Activated CD4-positive, alpha-beta memory T cell treated with anti-CD3 and anti-CD28 coated beads, Interleukin-2, amount 10 ng/mL, durations not matched to agents 7 days and 5 days (primary cell): ENCODE measurements around the gene OCRL. TPM values are rescaled to one million over a fixed set of nuclear protein-coding genes. Genes with fewer than 3 reads are reported as not detected.

Experiments used
- CTCF ChIA-PET: fragments of 350-600 bp; sonication (Branson Sonifier 250); formaldehyde crosslinking; loops from one replicate; lab custom pipeline; 2021; ENCODE audit warnings: antibody characterized with exemption, inconsistent platforms; lab: Charles Lee
- POLR2A ChIA-PET: fragments of 350-600 bp; sonication (Branson Sonifier 250); formaldehyde crosslinking; loops from one replicate; lab custom pipeline; 2021; ENCODE audit warnings: antibody characterized with exemption; lab: Charles Lee
- DNase-seq: peaks from one replicate; pipeline ENCODE4 v3.0.0-alpha.2; 2020
- H3K27ac Mint-ChIP-seq: one replicate; pipeline ENCODE4 v1.8.0; 2021; ENCODE audit warnings: mild to moderate bottlenecking, mixed read lengths
- H3K27me3 Mint-ChIP-seq: one replicate; pipeline ENCODE4 v1.8.0; 2021; ENCODE audit warnings: mixed read lengths
- H3K36me3 Mint-ChIP-seq: one replicate; pipeline ENCODE4 v1.8.0; 2021; ENCODE audit warnings: low read depth, mixed read lengths
- H3K4me1 Mint-ChIP-seq: one replicate; pipeline ENCODE4 v1.8.0; 2021; ENCODE audit warnings: mixed read lengths
- H3K4me3 Mint-ChIP-seq: one replicate; pipeline ENCODE4 v1.8.0; 2021; ENCODE audit warnings: mild to moderate bottlenecking, mixed read lengths
- H3K9me3 Mint-ChIP-seq: one replicate; pipeline ENCODE4 v1.8.0; 2021; ENCODE audit warnings: mixed read lengths
- total RNA-seq, 2 experiments: library from RNA; stranded (reverse); gene quantifications; one replicate each; pipeline ENCODE4 v1.2.3, GENCODE V29; 2021

The OCRL gene
- 1 to 10 TPM; 1.9 to 2.1 TPM for total RNA-seq

DNA sequence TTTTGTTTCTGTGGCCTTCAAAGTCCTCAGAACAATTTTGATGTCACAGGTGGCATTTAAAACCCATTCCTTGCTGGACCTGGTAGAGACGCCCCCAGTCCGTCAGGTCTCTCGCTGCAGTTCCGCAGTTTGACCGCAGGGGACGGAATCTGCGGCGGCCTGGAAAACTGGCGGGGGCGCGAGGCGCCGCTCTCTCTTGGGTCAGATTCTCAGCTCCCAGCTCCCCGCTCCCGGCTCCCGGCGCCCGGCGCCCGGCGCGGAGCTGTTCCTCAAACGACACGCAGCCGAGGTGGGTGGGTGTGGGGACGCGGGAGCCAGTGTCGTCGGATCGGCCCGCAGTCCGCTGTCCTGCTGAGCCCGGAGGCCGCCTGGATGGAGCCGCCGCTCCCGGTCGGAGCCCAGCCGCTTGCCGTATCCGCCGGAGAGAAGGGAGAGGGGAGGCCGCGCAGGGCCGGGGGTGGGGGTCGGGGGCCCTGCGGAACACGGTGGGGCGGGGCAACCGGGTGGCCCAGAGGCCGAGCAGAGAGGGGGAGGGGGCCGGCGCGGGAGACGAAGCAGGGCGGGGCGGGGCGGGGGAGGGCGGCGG lies at the start of gene OCRL:
Gene OCRL (plus strand): TSS at position 192 of the 586 bp plus-strand sequence. CDS start 181 bp downstream, at position 373.
- peak within 1 kb of the TSS; percentile 66 for H3K4me3 Mint-ChIP-seq

DNA sequence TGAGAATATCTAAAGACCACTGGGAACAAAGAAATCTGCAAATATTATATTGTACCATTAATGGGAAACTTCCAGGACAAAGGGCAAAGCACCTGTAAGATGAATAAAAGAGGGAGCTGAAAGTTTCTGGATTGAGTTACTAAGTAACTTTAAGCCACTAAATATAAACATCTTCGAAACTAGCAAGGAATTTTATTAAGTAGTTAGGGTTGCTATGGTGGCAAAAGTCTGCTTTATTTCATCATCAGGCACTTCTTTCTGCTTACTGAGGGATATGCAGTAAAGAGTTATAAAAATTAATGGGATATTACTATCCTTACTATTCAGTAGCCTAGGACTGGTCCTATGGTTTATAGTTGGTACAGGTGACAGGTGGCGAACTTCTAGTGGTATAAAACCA lies 49.7 kb upstream of the OCRL start:
- Mint-ChIP-seq H3K9me3 (no peaks in the 10 kb centered on the region), H3K4me3 (no peak overlapping the region), H3K27me3 (no peaks in the 10 kb centered on the region), H3K36me3 (no peaks in the 10 kb centered on the region), H3K27ac (no peak overlapping the region), H3K4me1 (no peaks in the 10 kb centered on the region)
- CTCF ChIA-PET = no interaction called here
- no peak for DNase-seq
- POLR2A ChIA-PET = no interaction called here

More for the DNA sequence above, at the start of gene OCRL:
- ChIA-PET CTCF (no interaction called here), POLR2A (no interaction called here)
- H3K36me3 Mint-ChIP-seq = no peaks in the 10 kb centered on the region
- DNase-seq = peak; percentile 44
- no peak within 1 kb of the TSS for H3K27ac Mint-ChIP-seq
- peaks cover 2% of the 10 kb centered on the region for H3K4me1 Mint-ChIP-seq
- H3K9me3 Mint-ChIP-seq = no peaks in the 10 kb centered on the region
- peaks cover 10% of the 10 kb centered on the region for H3K27me3 Mint-ChIP-seq

DNA sequence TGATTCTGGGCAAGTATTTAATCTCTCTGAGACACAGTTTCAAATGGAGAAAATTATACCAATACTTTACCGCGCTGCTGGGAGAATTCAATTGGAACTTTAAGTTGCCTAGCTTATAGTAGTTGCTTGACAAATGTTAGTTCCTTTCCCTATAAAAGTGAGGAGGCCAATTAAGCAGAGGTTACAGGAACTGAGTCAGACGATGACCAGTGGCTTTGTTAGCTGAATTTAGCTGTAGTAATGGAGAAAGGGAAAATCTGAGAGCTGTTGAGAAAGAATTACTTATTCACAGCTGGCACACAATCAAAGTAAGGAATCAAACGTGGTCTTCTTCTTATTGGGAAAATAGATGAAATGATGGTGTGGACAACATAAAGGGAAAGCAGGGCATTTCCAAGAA lies 46.4 kb upstream of the OCRL start:
- ChIA-PET POLR2A (no interaction called here), CTCF (no interaction called here)
- Mint-ChIP-seq H3K4me1 (no peaks in the 10 kb centered on the region), H3K27me3 (no peaks in the 10 kb centered on the region), H3K27ac (no peak overlapping the region), H3K9me3 (no peaks in the 10 kb centered on the region), H3K4me3 (no peak overlapping the region), H3K36me3 (no peaks in the 10 kb centered on the region)
- DNase-seq = no peak

DNA sequence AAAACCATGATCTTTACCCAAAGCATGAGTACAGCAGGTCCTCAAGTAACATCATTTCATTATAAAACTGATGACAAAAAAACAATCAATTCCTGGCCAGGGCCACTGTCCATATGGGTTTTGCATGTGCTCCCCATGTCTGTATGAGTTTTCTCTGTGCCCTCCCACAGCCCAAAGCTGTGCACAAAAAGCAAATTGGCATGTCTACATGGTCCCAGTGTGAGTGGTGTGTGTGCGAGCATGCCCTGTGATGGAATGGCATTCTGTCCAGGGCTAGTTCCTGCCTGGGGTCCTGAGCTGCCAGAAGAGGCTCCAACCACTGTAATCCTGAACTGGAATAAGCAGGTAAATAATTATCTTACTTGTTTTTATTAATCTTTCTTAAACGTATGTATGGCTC lies 45.2 kb upstream of the OCRL start:
- Mint-ChIP-seq H3K36me3 (no peaks in the 10 kb centered on the region), H3K4me1 (no peaks in the 10 kb centered on the region), H3K27ac (no peak overlapping the region), H3K27me3 (no peaks in the 10 kb centered on the region), H3K4me3 (no peak overlapping the region), H3K9me3 (no peaks in the 10 kb centered on the region)
- ChIA-PET CTCF (no interaction called here), POLR2A (no interaction called here)
- DNase-seq = no peak

DNA sequence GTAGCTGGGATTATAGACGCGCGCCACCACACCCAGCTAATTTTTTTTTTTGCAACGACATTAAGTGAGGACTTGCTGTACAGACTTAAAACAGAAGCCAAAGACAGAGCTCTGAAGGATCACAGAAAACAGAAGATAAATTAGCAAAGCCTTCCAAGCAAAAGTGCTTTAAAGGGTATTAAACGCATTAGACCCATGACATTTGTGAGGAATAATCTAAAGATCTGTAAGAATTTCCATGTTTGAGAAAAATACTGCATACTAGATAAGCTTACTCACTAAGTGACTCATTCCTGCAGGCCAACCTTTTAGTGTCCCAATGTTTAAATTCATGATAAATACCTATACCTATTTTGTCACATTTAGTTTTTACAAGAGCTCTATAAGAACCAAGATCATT lies 44.2 kb upstream of the OCRL start:
- Mint-ChIP-seq H3K4me1 (no peaks in the 10 kb centered on the region), H3K4me3 (no peak overlapping the region), H3K36me3 (no peaks in the 10 kb centered on the region), H3K27ac (no peak overlapping the region), H3K9me3 (no peaks in the 10 kb centered on the region), H3K27me3 (no peaks in the 10 kb centered on the region)
- POLR2A ChIA-PET = no interaction called here
- CTCF ChIA-PET = no interaction called here
- DNase-seq = no peak

DNA sequence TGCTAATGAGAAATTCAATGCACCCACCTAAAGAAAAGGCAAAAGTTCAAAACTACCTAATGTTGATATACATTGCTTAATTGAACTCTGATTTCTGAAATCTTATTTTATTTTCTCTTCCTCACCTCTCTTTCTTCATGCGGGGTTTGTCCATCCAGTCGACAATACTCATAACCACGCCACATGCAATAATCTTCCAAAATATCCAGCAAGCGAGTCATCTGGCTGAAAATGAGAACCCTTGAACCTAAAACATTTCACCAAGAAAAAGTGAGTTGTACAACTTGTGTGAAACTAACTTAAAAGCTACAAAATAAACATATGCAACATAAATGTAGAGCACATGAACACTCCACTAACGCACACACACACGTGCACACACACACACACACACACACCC lies 43.4 kb upstream of the OCRL start:
- H3K36me3 Mint-ChIP-seq = no peaks in the 10 kb centered on the region
- H3K4me3 Mint-ChIP-seq = no peak overlapping the region
- ChIA-PET CTCF (no interaction called here), POLR2A (no interaction called here)
- no peaks in the 10 kb centered on the region for H3K9me3 Mint-ChIP-seq
- no peak for DNase-seq
- no peaks in the 10 kb centered on the region for H3K27me3 Mint-ChIP-seq
- H3K27ac Mint-ChIP-seq = no peak overlapping the region
- H3K4me1 Mint-ChIP-seq = no peaks in the 10 kb centered on the region

DNA sequence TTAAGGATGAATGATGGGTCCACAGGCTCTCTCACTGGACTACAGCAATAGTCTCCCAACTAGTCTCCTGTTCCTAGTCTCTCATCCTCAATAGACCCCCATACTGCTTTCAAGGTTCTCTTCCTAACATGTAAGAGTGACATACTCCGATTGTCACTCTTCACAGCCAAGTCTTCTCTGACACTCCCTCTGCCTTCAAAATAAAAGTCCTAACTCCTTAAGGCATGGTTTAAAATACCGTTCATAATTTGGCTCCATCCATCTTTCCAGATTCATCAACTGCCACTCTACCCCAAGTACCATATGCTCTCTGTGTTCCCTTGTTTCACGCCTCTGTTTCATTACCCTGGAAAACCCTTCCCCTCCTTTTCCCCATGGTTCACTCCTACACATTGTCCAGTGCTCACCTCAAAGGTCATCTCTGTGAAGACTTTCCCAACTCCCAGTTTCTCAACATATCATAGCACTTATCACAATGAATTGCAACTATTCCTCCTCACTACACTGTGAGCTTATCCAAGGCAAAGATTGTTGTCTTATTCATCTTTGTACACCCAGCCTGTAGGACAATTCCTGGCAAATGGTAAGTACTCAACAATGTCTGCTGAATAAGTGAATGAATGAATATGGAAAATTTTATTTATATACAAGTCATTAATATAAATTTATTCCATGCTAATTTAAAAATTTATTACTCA lies 42.8 kb upstream of the OCRL start:
- Mint-ChIP-seq H3K9me3 (no peaks in the 10 kb centered on the region), H3K36me3 (no peaks in the 10 kb centered on the region), H3K4me1 (no peaks in the 10 kb centered on the region), H3K27ac (no peak overlapping the region), H3K4me3 (no peak overlapping the region), H3K27me3 (no peaks in the 10 kb centered on the region)
- ChIA-PET CTCF (no interaction called here), POLR2A (no interaction called here)
- no peak for DNase-seq

DNA sequence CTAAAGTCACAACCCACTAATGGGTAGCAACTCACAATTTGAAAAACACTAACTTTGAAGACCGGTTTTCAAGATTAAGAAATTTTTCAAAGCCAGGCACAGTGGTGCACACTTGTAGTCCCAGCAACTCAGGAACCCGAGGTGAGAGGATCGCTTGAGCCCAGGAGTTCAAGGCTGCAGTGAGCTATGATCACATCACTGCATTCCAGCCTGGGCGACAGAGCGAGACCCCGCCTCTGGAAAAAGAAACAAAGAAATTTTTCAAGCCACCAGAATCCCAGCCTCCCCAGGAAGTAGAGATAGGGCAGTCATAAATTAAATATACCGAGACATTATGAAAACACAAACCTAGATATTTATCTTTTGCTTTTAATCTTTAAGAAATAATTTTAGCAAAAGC lies 29.7 kb upstream of the OCRL start:
- no peak overlapping the region for H3K4me3 Mint-ChIP-seq
- no peaks in the 10 kb centered on the region for H3K9me3 Mint-ChIP-seq
- no peak overlapping the region for H3K27ac Mint-ChIP-seq
- H3K36me3 Mint-ChIP-seq = no peaks in the 10 kb centered on the region
- no peaks in the 10 kb centered on the region for H3K4me1 Mint-ChIP-seq
- no peak for DNase-seq
- POLR2A ChIA-PET = no interaction called here
- CTCF ChIA-PET = no interaction called here
- peaks cover 4% of the 10 kb centered on the region for H3K27me3 Mint-ChIP-seq

DNA sequence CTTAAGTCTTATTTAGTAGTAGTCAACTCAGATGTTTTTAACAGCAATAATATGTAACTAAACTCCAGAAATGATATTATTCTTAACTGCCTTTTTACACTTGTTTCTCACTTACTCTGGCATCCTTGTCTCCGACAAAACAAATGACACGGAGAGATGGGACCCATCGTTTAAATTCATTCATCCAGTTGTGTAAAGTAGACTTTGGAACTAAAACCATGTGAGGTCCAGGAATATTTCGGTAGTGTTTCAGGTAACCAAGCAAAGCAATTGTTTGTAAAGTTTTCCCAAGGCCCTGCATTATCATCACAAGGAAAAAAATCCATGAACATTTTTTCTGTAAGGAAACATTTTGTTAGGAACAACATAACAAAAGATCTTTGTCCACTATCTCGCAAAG lies 28.4 kb upstream of the OCRL start:
- H3K36me3 Mint-ChIP-seq = no peaks in the 10 kb centered on the region
- CTCF ChIA-PET = no interaction called here
- POLR2A ChIA-PET = no interaction called here
- H3K27ac Mint-ChIP-seq = no peak overlapping the region
- H3K9me3 Mint-ChIP-seq = no peaks in the 10 kb centered on the region
- H3K27me3 Mint-ChIP-seq = peaks cover 8% of the 10 kb centered on the region
- H3K4me1 Mint-ChIP-seq = no peaks in the 10 kb centered on the region
- no peak overlapping the region for H3K4me3 Mint-ChIP-seq
- DNase-seq = no peak

DNA sequence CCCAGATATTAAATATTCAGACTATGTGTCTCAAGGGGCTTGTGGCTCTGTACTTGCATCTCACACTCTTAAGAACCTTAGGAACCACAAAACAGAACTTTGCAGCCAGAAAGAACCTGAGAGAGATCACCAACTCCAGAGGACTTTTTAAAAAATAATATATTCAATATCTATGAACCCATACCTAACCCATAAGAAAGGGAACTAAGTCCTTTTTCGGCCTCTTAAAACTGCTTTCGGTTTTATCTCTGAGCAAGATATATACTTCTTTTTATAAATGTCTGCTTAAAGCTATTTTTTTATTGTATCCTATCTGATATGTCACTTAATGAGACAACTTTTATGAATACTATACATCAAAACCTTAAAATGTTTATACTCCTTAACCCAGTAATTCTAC lies 27.6 kb upstream of the OCRL start:
- Mint-ChIP-seq H3K9me3 (no peaks in the 10 kb centered on the region), H3K27ac (no peak overlapping the region), H3K36me3 (no peaks in the 10 kb centered on the region), H3K4me3 (no peak overlapping the region), H3K4me1 (no peaks in the 10 kb centered on the region), H3K27me3 (peaks cover 8% of the 10 kb centered on the region)
- no peak for DNase-seq
- ChIA-PET CTCF (no interaction called here), POLR2A (no interaction called here)

DNA sequence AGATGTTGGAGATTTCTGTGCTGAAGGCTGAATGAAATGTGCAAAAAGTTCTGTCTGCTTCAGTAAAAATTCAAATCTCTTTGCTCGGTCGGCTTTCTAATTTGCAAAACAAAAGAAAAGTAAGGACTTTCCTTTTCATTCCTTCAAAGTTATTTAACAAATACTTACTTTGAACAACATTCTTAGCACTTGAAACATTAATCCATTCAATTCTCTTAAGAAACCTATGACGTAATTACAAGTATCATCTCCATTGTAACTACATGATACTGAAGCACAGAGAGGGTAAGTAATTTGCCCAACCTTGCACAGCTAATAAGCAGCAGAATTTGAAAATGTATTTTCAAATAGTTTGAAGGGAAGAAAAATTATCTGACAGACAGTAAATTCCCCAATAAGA lies 23.7 kb upstream of the OCRL start:
- Mint-ChIP-seq H3K9me3 (no peaks in the 10 kb centered on the region), H3K27ac (no peak overlapping the region), H3K4me3 (no peak overlapping the region), H3K4me1 (no peaks in the 10 kb centered on the region), H3K27me3 (peaks cover 11% of the 10 kb centered on the region), H3K36me3 (no peaks in the 10 kb centered on the region)
- ChIA-PET POLR2A (no interaction called here), CTCF (no interaction called here)
- DNase-seq = no peak

DNA sequence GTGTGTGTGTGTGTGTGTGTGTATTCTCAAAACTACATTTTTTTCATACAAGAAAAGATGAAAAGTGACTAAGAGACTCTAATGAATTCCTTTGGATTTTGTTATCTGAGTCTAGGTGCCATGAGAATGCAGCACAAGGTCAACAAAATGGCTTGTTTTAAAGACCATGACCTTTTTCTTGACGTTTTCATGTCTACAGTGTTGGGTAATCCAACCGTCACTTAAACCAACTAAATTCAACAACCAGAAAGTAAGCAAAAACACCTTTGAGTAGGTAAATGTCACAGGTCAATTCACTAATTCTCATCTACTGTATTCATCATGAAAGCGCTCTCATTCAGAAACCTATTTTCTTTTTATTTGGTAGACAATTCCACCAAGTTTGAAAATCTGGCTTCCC lies 19.9 kb upstream of the OCRL start:
- Mint-ChIP-seq H3K4me1 (peaks cover 5% of the 10 kb centered on the region), H3K36me3 (no peaks in the 10 kb centered on the region), H3K4me3 (no peak overlapping the region), H3K27ac (no peak overlapping the region), H3K27me3 (peaks cover 30% of the 10 kb centered on the region), H3K9me3 (no peaks in the 10 kb centered on the region)
- DNase-seq = no peak
- POLR2A ChIA-PET = no interaction called here
- CTCF ChIA-PET = no interaction called here

DNA sequence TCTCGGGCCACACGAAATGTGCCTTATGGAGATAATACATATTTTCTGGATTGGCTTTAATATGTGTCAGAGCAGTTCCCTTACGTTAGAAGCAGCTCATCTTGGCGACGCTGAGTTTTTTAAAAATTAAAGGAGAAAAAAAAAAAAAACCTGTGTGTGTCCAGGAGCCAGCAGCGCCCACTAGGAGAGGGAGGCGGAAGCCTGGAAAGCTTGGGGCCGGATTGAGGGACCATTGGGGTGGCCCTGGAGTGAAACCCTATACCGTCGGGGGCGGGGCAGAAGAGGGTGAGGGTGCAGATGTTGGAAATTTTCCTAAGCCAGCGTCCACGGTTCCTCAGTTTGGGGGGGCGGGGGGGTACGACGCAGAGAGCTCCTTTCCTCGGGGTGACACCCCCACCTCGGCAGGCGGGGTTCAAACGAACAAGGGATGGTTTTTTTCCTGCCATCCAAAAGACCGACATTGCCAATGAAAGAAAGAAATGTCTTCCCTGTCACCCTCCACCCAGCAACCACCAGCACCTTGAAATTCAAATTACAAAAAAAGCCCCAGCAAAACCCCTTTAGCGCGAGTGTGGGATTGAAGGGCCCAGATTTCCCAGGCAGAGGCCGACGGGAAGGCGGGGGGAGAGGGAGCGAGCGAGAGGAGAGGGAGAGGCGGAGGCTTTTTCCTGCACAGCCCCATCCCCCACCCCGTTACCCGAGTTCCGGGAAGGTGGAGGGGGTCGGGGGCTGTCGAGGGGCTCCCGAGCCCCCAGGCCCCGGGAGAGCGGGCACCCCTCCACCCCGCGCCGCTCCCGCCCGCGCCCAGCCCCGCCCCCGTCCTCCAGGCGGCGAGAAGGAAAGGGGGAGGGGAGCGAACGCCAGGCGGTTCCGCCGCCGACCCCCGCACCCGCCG lies 17.6 kb upstream of the OCRL start:
- no peak overlapping the region for H3K27ac Mint-ChIP-seq
- H3K4me3 Mint-ChIP-seq = peak overlapping the region; percentile 57
- POLR2A ChIA-PET = no interaction called here
- peaks cover 30% of the 10 kb centered on the region for H3K27me3 Mint-ChIP-seq
- no peaks in the 10 kb centered on the region for H3K9me3 Mint-ChIP-seq
- CTCF ChIA-PET = no interaction called here
- DNase-seq = no peak
- H3K4me1 Mint-ChIP-seq = peaks cover 5% of the 10 kb centered on the region
- H3K36me3 Mint-ChIP-seq = no peaks in the 10 kb centered on the region
